Peyer's patch (tissue), 4 donors: ENCODE results near the gene HSD17B14. TPM values are rescaled to one million over a fixed set of nuclear protein-coding genes. Genes with fewer than 3 reads are reported as not detected.

Experiments used
- DNase-seq, 3 donors: peaks; one replicate each; pipeline ENCODE4 v3.0.0-alpha.2; 2017 to 2019
- H3K27ac ChIP-seq, 4 donors: fragments of 200-600 bp; sonication (generic); one replicate each; pipeline ENCODE4 v1.5.1; 2016 to 2019
- H3K27me3 ChIP-seq, 2 donors: fragments of 200-600 bp; sonication (generic); one replicate each; pipeline ENCODE4 v1.5.1; 2019
- H3K36me3 ChIP-seq, 3 donors: fragments of 200-600 bp; sonication (generic); one replicate each; pipeline ENCODE4 v1.5.1; 2016 to 2019
- H3K4me1 ChIP-seq, 4 donors: fragments of 200-600 bp; sonication (generic); one replicate each; pipeline ENCODE4 v1.5.1; 2016 to 2019
- H3K4me3 ChIP-seq, 4 donors: fragments of 200-600 bp; sonication (generic); 1 replicate in 3 of 4; 2 replicates in 1 of 4; pipeline ENCODE4 v1.5.1; 2016 to 2019; ENCODE audit warnings: mild to moderate bottlenecking in 1 of 4
- H3K9me3 ChIP-seq, 4 donors: fragments of 200-600 bp; sonication (generic); one replicate each; pipeline ENCODE4 v1.5.1; 2016 to 2019; ENCODE audit warnings: mild to moderate bottlenecking in 1 of 4
- POLR2A ChIP-seq, 2 donors: fragments of 450-650 bp; IDR thresholded peaks; one replicate each; pipeline ENCODE4 v1.5.1; 2017; ENCODE audit warnings: antibody characterized with exemption in 2 of 2, mild to moderate bottlenecking in 2 of 2, moderate library complexity in 2 of 2
- total RNA-seq, 4 donors: library from RNA; depleted of rRNA; stranded (reverse); fragments of >200 nt; gene quantifications; one replicate each; pipeline ENCODE4 v1.1.0, GENCODE V29; 2016
- TF ChIP-seq, protein P1 (sequence below), 6 experiments: fragments of 450-650 bp in 4 of 6; fragments of 200-600 bp in 2 of 6; sonication (generic) in 1 of 6; IDR thresholded peaks; one replicate each; pipeline ENCODE4 v1.5.1; 2017 to 2019; ENCODE audit warnings: antibody characterized with exemption in 6 of 6, mild to moderate bottlenecking in 3 of 6, moderate library complexity in 1 of 6

HSD17B14 gene
- total RNA-seq, 4 donors from 2014 or later = 2.0 to 8.8 (median 2.8) TPM; not detected in 1

DNA sequence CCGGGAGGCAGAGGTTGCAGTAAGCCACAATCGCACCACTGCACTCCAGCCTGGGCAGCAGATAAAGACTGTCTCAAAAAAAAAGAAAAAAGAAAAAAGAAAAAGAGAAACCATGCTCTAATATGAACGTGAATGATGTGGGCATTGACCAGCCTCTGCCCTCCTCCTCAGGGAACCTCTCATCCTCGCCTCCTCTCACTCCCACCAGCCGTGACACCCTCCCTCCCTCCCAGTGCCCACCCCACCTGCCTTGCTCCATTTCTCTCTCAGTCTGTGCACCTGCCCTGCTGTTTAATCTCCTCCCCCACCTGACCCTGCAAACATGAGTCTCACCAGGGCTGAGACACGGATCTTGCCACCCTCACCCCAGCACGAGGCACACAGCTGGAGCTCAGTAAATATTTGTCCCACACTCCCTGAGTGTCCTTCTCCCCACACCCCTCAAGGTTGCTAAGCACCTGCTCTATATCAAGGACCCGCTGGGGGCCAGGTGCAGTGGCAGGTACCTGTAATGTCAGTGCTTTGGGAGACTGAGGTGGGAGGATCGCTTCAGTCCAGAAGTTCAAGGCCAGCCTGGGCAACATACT lies 18.0 kb downstream of the HSD17B14 start:
- TF ChIP-seq POLR2A (IDR thresholded peaks at IDR 0.05) = no peak
- TF ChIP-seq, protein P1, sequence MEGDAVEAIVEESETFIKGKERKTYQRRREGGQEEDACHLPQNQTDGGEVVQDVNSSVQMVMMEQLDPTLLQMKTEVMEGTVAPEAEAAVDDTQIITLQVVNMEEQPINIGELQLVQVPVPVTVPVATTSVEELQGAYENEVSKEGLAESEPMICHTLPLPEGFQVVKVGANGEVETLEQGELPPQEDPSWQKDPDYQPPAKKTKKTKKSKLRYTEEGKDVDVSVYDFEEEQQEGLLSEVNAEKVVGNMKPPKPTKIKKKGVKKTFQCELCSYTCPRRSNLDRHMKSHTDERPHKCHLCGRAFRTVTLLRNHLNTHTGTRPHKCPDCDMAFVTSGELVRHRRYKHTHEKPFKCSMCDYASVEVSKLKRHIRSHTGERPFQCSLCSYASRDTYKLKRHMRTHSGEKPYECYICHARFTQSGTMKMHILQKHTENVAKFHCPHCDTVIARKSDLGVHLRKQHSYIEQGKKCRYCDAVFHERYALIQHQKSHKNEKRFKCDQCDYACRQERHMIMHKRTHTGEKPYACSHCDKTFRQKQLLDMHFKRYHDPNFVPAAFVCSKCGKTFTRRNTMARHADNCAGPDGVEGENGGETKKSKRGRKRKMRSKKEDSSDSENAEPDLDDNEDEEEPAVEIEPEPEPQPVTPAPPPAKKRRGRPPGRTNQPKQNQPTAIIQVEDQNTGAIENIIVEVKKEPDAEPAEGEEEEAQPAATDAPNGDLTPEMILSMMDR (IDR thresholded peaks at IDR 0.05) = peak in 1 of 6 experiments; percentile 3
- Histone ChIP-seq H3K36me3 (no peaks in the 10 kb centered on the region), H3K27ac (peak overlapping the region in 3 of 4 donors; percentile 50 to 61 (median 58)), H3K9me3 (no peaks in the 10 kb centered on the region), H3K4me1 (peaks cover 0 to 24% (median 0%) of the 10 kb centered on the region in 4 donors), H3K4me3 (no peak overlapping the region), H3K27me3 (no peaks in the 10 kb centered on the region)
- peak in 1 of 3 donors; percentile 49 for DNase-seq

DNA sequence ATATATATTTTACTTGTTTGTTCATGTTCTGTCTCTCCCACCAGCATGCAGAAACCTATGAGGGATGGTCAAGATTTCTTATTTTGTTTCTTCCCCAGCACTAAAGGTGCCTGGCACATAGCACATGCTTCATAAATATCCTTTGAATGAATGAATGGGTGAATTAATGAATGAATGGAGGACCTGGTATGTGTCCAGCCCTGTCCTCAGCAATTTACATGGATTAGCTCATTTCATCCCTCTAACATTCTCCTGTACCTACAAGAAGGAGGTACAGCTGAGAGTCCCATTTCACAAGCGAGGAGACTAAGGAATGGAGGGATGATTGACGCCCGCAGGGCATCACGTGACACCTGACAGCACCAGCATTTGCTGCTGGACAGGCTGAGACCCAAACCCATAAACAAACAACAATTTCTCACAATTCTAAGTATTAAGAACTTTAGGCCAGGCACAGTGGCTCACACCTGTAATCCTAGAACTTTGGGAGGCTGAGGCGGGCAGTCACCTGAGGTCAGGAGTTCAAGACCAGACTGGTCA lies 18.6 kb downstream of the HSD17B14 start:
- TF ChIP-seq, protein P1 (IDR thresholded peaks at IDR 0.05) = no peak
- no peak for TF ChIP-seq POLR2A (IDR thresholded peaks at IDR 0.05)
- peaks cover 0 to 26% (median 0%) of the 10 kb centered on the region in 4 donors for H3K4me1 ChIP-seq
- H3K36me3 ChIP-seq = no peaks in the 10 kb centered on the region
- no peak overlapping the region for H3K4me3 ChIP-seq
- H3K9me3 ChIP-seq = no peaks in the 10 kb centered on the region
- no peaks in the 10 kb centered on the region for H3K27me3 ChIP-seq
- no peak overlapping the region for H3K27ac ChIP-seq
- DNase-seq = no peak

DNA sequence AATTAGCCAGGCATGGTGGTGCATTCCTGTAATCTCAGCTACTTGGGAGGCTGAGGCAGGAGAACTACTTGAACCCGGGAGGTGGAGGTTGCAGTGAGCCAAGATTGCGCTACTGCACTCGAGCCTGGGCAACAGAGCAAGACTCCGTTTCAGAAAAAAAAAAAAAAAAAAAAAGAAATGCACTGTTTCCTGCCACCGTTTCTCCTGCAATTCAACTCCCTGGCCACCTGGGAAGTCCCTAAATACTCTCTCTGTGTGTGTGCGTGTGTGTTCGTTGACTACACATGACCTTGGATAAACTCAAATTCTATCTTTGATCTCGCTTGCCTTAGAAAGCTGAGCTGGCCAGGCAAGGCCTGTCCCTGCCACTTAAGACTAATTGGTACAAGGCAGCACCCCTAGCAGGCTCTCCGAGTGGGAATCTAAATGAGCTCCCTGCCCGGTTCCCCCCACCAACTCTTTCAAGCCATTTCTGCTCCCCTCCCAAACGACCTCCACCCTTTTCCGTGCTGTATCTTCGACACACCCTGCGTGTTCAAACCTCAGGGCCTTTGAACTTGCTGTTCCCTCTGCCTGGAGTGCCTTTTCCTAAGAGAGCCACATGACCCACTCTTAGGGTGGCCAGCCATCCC lies 20.3 kb downstream of the HSD17B14 start:
- Histone ChIP-seq H3K4me3 (no peak overlapping the region), H3K36me3 (no peaks in the 10 kb centered on the region), H3K4me1 (peaks cover 0 to 41% (median 7%) of the 10 kb centered on the region in 4 donors), H3K9me3 (no peaks in the 10 kb centered on the region), H3K27me3 (no peaks in the 10 kb centered on the region), H3K27ac (peak overlapping the region in 2 of 4 donors; percentile 2 to 42)
- no peak for DNase-seq
- TF ChIP-seq POLR2A (IDR thresholded peaks at IDR 0.05) = no peak
- TF ChIP-seq, protein P1 (IDR thresholded peaks at IDR 0.05) = peak in 1 of 6 experiments; percentile 17

DNA sequence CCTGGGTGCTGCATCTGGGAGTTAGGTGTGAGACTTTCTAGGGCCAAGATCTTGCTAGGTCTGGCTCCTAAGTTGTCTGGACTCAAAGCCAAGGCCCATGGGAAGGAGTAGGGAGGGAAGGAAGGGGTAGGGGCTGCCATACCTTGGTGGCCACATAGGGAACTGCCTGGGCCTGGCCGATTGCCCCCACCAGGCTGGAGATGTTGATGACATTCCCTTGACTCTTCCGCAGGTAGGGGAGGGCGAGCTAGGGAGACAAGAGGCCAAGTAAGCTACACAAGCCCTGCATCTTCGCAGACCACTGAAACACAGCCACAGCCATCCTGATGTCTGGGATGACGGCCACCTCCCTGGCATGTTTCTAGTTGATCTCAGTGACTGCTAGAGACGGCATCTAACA lies 21.4 kb downstream of the HSD17B14 start:
- DNase-seq = no peak
- Histone ChIP-seq H3K27me3 (no peaks in the 10 kb centered on the region), H3K36me3 (no peaks in the 10 kb centered on the region), H3K27ac (no peak overlapping the region), H3K9me3 (no peaks in the 10 kb centered on the region), H3K4me3 (no peak overlapping the region), H3K4me1 (peaks cover 0 to 49% (median 10%) of the 10 kb centered on the region in 4 donors)
- TF ChIP-seq POLR2A (IDR thresholded peaks at IDR 0.05) = no peak
- TF ChIP-seq, protein P1 (IDR thresholded peaks at IDR 0.05) = no peak

DNA sequence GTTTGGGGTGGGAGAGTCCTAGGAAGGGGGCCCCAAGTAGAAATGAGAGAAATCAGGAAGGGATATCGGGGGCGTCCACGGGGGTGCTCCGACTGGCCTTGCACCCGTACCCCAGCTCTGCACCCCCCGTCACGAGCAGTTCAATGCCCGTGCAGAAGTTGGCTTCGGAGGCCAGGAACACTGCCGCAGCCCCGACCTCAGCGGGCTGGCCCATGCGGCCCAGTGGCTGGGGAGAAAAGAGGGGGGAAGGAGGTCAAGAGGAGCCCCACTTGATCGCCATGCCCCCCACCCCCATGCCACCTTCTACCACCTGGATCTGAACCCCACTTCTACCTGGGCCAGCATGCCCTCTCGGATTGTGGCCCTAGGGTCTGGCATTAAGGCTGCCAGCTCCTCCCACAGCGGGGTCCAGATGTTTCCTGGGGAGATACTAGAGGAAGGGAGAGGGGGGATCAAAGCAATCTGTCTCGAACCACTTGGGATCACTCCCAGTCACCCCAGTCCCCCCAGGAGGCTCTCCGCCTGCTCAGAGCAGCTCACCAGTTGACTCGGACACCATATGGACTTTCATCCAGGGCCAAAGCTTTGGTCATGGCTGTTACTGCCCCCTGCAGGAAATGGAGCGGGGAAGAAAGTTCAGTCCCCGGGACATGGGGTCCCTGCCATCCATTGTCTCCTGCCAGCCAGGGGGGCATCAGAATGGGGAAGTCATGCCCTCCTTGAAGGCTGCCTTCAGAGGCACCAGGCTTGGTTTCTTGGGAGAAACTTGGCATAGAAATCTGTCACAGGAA lies 23.0 kb downstream of the HSD17B14 start:
- peak overlapping the region in 3 of 4 donors; percentile 79 to 90 (median 83) for H3K27ac ChIP-seq
- TF ChIP-seq, protein P1 (IDR thresholded peaks at IDR 0.05) = peak in 2 of 6 experiments; percentile 14 to 32
- TF ChIP-seq POLR2A (IDR thresholded peaks at IDR 0.05) = no peak
- DNase-seq = no peak
- H3K4me3 ChIP-seq = no peak overlapping the region
- H3K36me3 ChIP-seq = no peaks in the 10 kb centered on the region
- peaks cover 0 to 53% (median 11%) of the 10 kb centered on the region in 4 donors for H3K4me1 ChIP-seq
- no peaks in the 10 kb centered on the region for H3K27me3 ChIP-seq
- H3K9me3 ChIP-seq = no peaks in the 10 kb centered on the region
